Measurements from ENCODE around the gene RITA1. TPM values are rescaled to one million over a fixed set of nuclear protein-coding genes. Genes with fewer than 3 reads are reported as not detected.
A peak's percentile ranks its signal among the peaks of the same experiment; 100 is the strongest.

RITA1 gene
- total RNA-seq, 1 donor from 2014 or later: 26.6 TPM

DNA sequence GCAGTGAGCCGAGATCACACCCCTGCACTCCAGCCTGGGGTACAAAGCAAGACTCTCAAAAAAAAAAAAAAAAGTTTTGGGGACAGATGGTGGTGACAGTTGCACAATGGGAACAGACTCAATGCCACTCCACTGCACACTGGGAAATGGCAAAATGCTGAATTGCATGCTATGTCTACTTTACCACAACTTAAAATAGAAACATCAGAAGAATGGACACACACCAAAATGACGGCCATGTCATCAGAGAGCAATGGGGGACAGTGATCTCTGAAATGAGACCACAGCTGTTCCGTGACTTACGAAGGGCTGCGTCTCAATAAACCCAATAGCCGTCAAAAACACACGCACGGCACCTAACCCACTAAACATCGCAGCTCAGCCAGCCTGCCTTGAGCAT lies 14.0 kb upstream of the RITA1 start:
- TF ChIP-seq CTCF (conservative IDR thresholded peaks at IDR 0.05; ENCODE audit: low read depth, low read length): no peak
- no peak for DNase-seq (ENCODE audit: low read depth)
- H3K4me3 ChIP-seq (ENCODE audit: low read depth, low read length): no peak overlapping the region

- DNase-seq (ENCODE audit: low read depth): no peak
- no peak for TF ChIP-seq CTCF (conservative IDR thresholded peaks at IDR 0.05; ENCODE audit: low read depth, low read length)
- H3K4me3 ChIP-seq (ENCODE audit: low read depth, low read length): no peak overlapping the region
These were observed 13.3 kb upstream of the RITA1 start for GRCh38 chr12:113172185-113172584.

DNA sequence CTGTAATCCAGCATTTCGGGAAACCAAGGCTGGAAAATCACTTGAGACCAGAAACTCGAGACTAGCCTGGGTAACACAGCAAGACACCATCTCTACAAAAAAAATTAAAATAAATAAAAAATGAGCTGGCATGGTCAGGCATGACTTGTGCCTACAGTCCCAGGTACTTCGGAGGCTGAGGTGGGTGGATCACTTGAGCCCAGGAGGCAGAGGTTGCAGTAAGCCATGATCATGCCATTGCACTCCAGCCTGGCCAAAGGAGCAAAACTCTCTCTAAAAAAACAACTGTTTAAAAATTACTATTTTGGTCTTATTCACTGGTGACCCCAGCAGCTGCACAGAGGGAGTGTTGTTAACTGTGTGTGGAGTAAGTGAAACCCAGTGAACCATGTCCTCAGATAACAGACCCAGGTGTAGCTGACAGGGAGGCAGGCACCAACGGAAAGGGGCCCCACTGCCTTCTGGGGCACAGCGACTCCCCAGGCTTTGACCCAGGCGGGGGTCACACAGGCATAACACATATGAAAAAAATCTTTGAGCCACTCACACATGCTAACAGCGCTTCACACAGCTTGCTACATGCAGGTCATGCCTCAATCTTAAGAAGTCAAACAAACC lies 12.3 kb upstream of the RITA1 start:
- TF ChIP-seq CTCF (conservative IDR thresholded peaks at IDR 0.05; ENCODE audit: low read depth, low read length): no peak
- no peak overlapping the region for H3K4me3 ChIP-seq (ENCODE audit: low read depth, low read length)
- no peak for DNase-seq (ENCODE audit: low read depth)

- TF ChIP-seq CTCF (conservative IDR thresholded peaks at IDR 0.05; ENCODE audit: low read depth, low read length): peak; percentile 97
These were observed 10.8 kb upstream of the RITA1 start for GRCh38 chr12:113174461-113175384.

GRCh38 chr12:113179023-113179422 lies 6.5 kb upstream of the RITA1 start:
- TF ChIP-seq CTCF (conservative IDR thresholded peaks at IDR 0.05; ENCODE audit: low read depth, low read length): no peak
- no peak for DNase-seq (ENCODE audit: low read depth)

More at GRCh38 chr12:113174461-113175384, 10.8 kb upstream of the RITA1 start:
- no peak overlapping the region for H3K4me3 ChIP-seq (ENCODE audit: low read depth, low read length)
- no peak for DNase-seq (ENCODE audit: low read depth)

DNA sequence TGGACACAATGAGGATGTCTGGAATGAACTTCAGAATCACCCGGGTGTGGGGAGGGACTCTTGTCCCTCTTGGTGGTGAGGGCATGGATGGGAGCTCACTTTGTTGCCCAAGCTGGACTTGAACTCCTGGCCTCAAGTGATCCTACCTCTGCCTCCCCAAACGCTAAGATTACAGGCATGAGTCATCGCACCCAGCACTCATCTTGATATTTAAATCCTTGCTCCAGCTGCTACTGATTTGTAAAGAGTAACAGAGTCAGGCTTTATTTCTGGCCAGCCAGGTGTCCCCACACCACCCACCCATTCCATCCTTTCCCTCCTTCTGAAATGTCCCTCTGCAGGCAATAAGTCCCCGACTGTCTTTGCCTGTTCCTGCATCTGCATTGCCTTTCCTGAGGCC lies 5.2 kb upstream of the RITA1 start:
- no peak for TF ChIP-seq CTCF (conservative IDR thresholded peaks at IDR 0.05; ENCODE audit: low read depth, low read length)
- DNase-seq (ENCODE audit: low read depth): no peak

More at GRCh38 chr12:113179023-113179422, 6.5 kb upstream of the RITA1 start:
- no peak overlapping the region for H3K4me3 ChIP-seq (ENCODE audit: low read depth, low read length)

More for the DNA sequence above, 5.2 kb upstream of the RITA1 start:
- H3K4me3 ChIP-seq (ENCODE audit: low read depth, low read length): no peak overlapping the region

All from epithelial cell of proximal tubule (primary cell).